MM.1S (cell line): ENCODE results near the gene RAB31.

Source experiments
- DNase-seq: peaks from one replicate; pipeline ENCODE4 v3.0.0-alpha.2; 2015
- H2AFZ ChIP-seq: fragments of 300-600 bp; sonication (generic); 2 replicates; pipeline ENCODE4 v1.6.0; 2016; ENCODE audit warnings: antibody characterized with exemption, low read length
- H3F3A ChIP-seq: fragments of 300-600 bp; sonication (generic); 2 replicates; pipeline ENCODE4 v1.6.1; 2016; ENCODE audit warnings: mild to moderate bottlenecking, antibody characterized with exemption, low read length, moderate library complexity, mixed read lengths; ENCODE audit not compliant: insufficient read depth
- H3K27ac ChIP-seq: fragments of 300-600 bp; sonication (generic); 2 replicates; pipeline ENCODE4 v1.5.1; 2016; ENCODE audit warnings: mild to moderate bottlenecking, low read length
- H3K27me3 ChIP-seq: fragments of 300-600 bp; sonication (generic); replicated peaks from 2 replicates; pipeline ENCODE4 v1.6.0; 2016; ENCODE audit warnings: low read length; ENCODE audit not compliant: insufficient read depth
- H3K36me3 ChIP-seq: fragments of 300-600 bp; sonication (generic); replicated peaks from 2 replicates; pipeline ENCODE4 v1.6.1; 2016; ENCODE audit warnings: mild to moderate bottlenecking, low read length, mixed read lengths; ENCODE audit not compliant: insufficient read depth
- H3K4me1 ChIP-seq: fragments of 300-600 bp; sonication (generic); 2 replicates; pipeline ENCODE4 v1.6.1; 2016; ENCODE audit warnings: low read length, mixed read lengths
- H3K4me2 ChIP-seq: fragments of 300-600 bp; sonication (generic); 2 replicates; pipeline ENCODE4 v1.6.0; 2016; ENCODE audit warnings: low read depth, low read length
- H3K4me3 ChIP-seq: fragments of 300-600 bp; sonication (generic); 2 replicates; pipeline ENCODE4 v1.5.1; 2016; ENCODE audit warnings: low read length, mixed read lengths
- H3K79me2 ChIP-seq: fragments of 300-600 bp; sonication (generic); 2 replicates; pipeline ENCODE4 v1.6.1; 2016; ENCODE audit warnings: mixed run types, low read length, mixed read lengths
- H3K9ac ChIP-seq: fragments of 300-600 bp; sonication (generic); 2 replicates; pipeline ENCODE4 v1.6.1; 2016; ENCODE audit warnings: low read length, mixed read lengths
- H3K9me2 ChIP-seq: fragments of 300-600 bp; sonication (generic); replicated peaks from 2 replicates; pipeline ENCODE4 v1.6.1; 2016; ENCODE audit warnings: mild to moderate bottlenecking, low read length, mixed read lengths; ENCODE audit not compliant: insufficient read depth
- H3K9me3 ChIP-seq: fragments of 300-600 bp; sonication (generic); replicated peaks from 2 replicates; pipeline ENCODE4 v1.6.1; 2016; ENCODE audit warnings: mild to moderate bottlenecking, low read length, mixed read lengths; ENCODE audit not compliant: insufficient read depth
- H4K20me1 ChIP-seq: fragments of 300-600 bp; sonication (generic); 2 replicates; pipeline ENCODE4 v1.6.1; 2016; ENCODE audit warnings: mild to moderate bottlenecking, low read length, moderate library complexity, mixed read lengths; ENCODE audit not compliant: insufficient read depth
- CTCF ChIP-seq: fragments of 300-600 bp; sonication (generic); IDR thresholded peaks from 2 replicates; pipeline ENCODE4 v1.5.1; 2016; ENCODE audit warnings: antibody characterized with exemption, low read length, mixed read lengths
- EZH2 ChIP-seq: fragments of 300-600 bp; sonication (generic); optimal IDR thresholded peaks from 2 replicates; pipeline ENCODE3; 2017; ENCODE audit warnings: low read depth, mild to moderate bottlenecking, antibody characterized with exemption, low read length, mixed read lengths
- EZH2phosphoT487 ChIP-seq: fragments of 300-600 bp; sonication (generic); IDR thresholded peaks from 2 replicates; pipeline ENCODE4 v1.6.1; 2018; ENCODE audit warnings: antibody characterized with exemption, low read length

The RAB31 gene

GRCh38 chr18:9827793-9828505 lies 119.8 kb downstream of the RAB31 start:
- no peaks in the 10 kb centered on the region for H3K79me2 ChIP-seq
- no peaks in the 10 kb centered on the region for H3K36me3 ChIP-seq
- H3K4me1 ChIP-seq, result no peaks in the 10 kb centered on the region
- H3K9ac ChIP-seq, result no peak overlapping the region
- H3K27me3 ChIP-seq, result no peaks in the 10 kb centered on the region
- H3K4me3 ChIP-seq, result no peak overlapping the region
- no peaks in the 10 kb centered on the region for H4K20me1 ChIP-seq
- no peak overlapping the region for H3K27ac ChIP-seq
- no peak overlapping the region for H2AFZ ChIP-seq
- TF ChIP-seq EZH2phosphoT487 (no peak), EZH2 (no peak), CTCF (no peak)
- no peak for DNase-seq
- no peaks in the 10 kb centered on the region for H3K9me2 ChIP-seq
- H3K4me2 ChIP-seq, result no peak overlapping the region
- H3K9me3 ChIP-seq, result no peaks in the 10 kb centered on the region
- H3F3A ChIP-seq, result no peaks in the 10 kb centered on the region

- H3K36me3 ChIP-seq, result no peaks in the 10 kb centered on the region
- no peak overlapping the region for H3K4me3 ChIP-seq
- no peaks in the 10 kb centered on the region for H3K4me1 ChIP-seq
- DNase-seq, result no peak
- TF ChIP-seq CTCF (no peak), EZH2 (no peak), EZH2phosphoT487 (no peak)
- H3K9ac ChIP-seq, result no peak overlapping the region
- H3K27ac ChIP-seq, result no peak overlapping the region
- H4K20me1 ChIP-seq, result no peaks in the 10 kb centered on the region
- H3K27me3 ChIP-seq, result no peaks in the 10 kb centered on the region
- no peak overlapping the region for H2AFZ ChIP-seq
- no peak overlapping the region for H3K4me2 ChIP-seq
- H3F3A ChIP-seq, result no peaks in the 10 kb centered on the region
- H3K9me3 ChIP-seq, result no peaks in the 10 kb centered on the region
- H3K79me2 ChIP-seq, result no peaks in the 10 kb centered on the region
- no peaks in the 10 kb centered on the region for H3K9me2 ChIP-seq
Observed at GRCh38 chr18:9828506-9829396, 120.7 kb downstream of the RAB31 start.

- Histone ChIP-seq H3K27ac (no peak overlapping the region), H4K20me1 (no peaks in the 10 kb centered on the region), H3K4me2 (no peak overlapping the region), H3K79me2 (no peaks in the 10 kb centered on the region), H3K4me3 (no peak overlapping the region), H3K9me3 (no peaks in the 10 kb centered on the region), H3K4me1 (no peaks in the 10 kb centered on the region), H3K9me2 (no peaks in the 10 kb centered on the region), H3F3A (no peaks in the 10 kb centered on the region), H3K9ac (no peak overlapping the region), H3K27me3 (no peaks in the 10 kb centered on the region), H3K36me3 (no peaks in the 10 kb centered on the region), H2AFZ (no peak overlapping the region)
- DNase-seq, result no peak
- TF ChIP-seq EZH2, result no peak
Observed at GRCh38 chr18:9829397-9829712, 121.3 kb downstream of the RAB31 start.
